GM15510 (cell line): ENCODE results near the gene THPO.

Experiments used
- POLR2A ChIP-seq: IDR thresholded peaks from 3 replicates; pipeline ENCODE4 v1.6.1; 2011; ENCODE audit warnings: borderline replicate concordance; ENCODE audit not compliant: insufficient read length; ENCODE audit errors: extremely low read depth

THPO gene

GRCh38 chr3:184349563-184350470, 28.2 kb downstream of the THPO start:
- no peak for TF ChIP-seq POLR2A

- TF ChIP-seq POLR2A = no peak
These were observed 30.0 kb downstream of the THPO start for GRCh38 chr3:184348057-184348382.

GRCh38 chr3:184347321-184348056, 30.5 kb downstream of the THPO start:
- no peak for TF ChIP-seq POLR2A

- TF ChIP-seq POLR2A = no peak
These were observed 31.4 kb downstream of the THPO start for GRCh38 chr3:184346480-184347190.

GRCh38 chr3:184345317-184346144, 32.5 kb downstream of the THPO start:
- no peak for TF ChIP-seq POLR2A

GRCh38 chr3:184344579-184345316, 33.3 kb downstream of the THPO start:
- TF ChIP-seq POLR2A = no peak

GRCh38 chr3:184343200-184343876, 34.7 kb downstream of the THPO start:
- TF ChIP-seq POLR2A = no peak

- no peak for TF ChIP-seq POLR2A
These were observed 36.1 kb downstream of the THPO start for GRCh38 chr3:184341925-184342324.

GRCh38 chr3:184339001-184339400, 39.0 kb downstream of the THPO start:
- TF ChIP-seq POLR2A = no peak

GRCh38 chr3:184338511-184338945, 39.5 kb downstream of the THPO start:
- no peak for TF ChIP-seq POLR2A

- TF ChIP-seq POLR2A = no peak
These were observed 40.0 kb downstream of the THPO start for GRCh38 chr3:184337981-184338380.

GRCh38 chr3:184337399-184337714, 40.6 kb downstream of the THPO start, which contains the start of gene FAM131A:
TSS of gene FAM131A (plus strand) at chr3:184337600. CDS start at chr3:184337631, 31 bp downstream.
- TF ChIP-seq POLR2A = no peak
